ENCODE data around the gene SH3YL1. TPM values are rescaled to one million over a fixed set of nuclear protein-coding genes. Genes with fewer than 3 reads are reported as not detected.

The SH3YL1 gene
- total and polyA plus RNA-seq, 2 of the 4 experiments (the other 2 are of a cell fraction), result 18.1 to 21.2 TPM

DNA sequence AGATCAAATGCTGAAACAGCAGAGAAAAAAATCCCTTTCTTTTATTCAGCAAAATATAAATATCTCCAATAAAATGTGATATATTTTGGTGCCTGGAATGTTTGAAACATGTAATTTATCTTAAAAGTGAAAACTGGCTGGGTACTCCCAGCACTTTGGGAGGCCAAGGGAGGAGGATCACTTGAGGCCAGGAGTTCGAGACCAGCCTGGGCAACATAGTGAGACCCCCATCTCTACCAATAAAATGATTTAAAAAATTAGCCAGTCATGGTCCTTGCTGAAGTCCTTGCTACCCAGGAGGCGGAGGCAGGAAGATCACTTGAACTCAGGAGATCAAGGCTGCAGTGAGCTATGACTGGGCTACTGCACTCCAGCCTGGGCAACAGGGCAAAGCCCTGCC is 8.6 kb downstream of the SH3YL1 start:
- H3K27me3 ChIP-seq (ENCODE audit: control insufficient read depth, insufficient read depth, low read length), result no peaks in the 10 kb centered on the region
- DNase-seq (no peak), ATAC-seq (ENCODE audit: low read depth) (no peak)
- in situ Hi-C loops (cut with MboI; ENCODE audit: low sequenced_read_pairs), result no loop called here
- BruUV-seq (replicated peaks), result no TSS peak
- ChIA-PET POLR2A (ENCODE audit: unreplicated experiment) (no interaction called here), CTCF (interaction anchor here (2.2 kb wide), 1 partner anchor 9 kb away, joined by 9 read pairs; no protein-coding TSS in a partner anchor)
- TF ChIP-seq RFX5 (IDR thresholded peaks at IDR 0.05; ENCODE audit: low read depth, low read length) (no peak), POLR2A (IDR thresholded peaks at IDR 0.05; ENCODE audit: low read depth, low read length) (no peak), CTCF (conservative IDR thresholded peaks at IDR 0.05; ENCODE audit: low read depth, low read length) (no peak), MAFK (IDR thresholded peaks at IDR 0.05; ENCODE audit: low read depth, low read length) (no peak)
- H2AFZ ChIP-seq (replicated peaks; ENCODE audit: low read length, poor library complexity), result no peak overlapping the region
- H2BK15ac ChIP-seq (ENCODE audit: low read depth, low read length), result no peak overlapping the region
- H3K4me1 ChIP-seq (ENCODE audit: control insufficient read depth, insufficient read depth, low read length), result peaks cover under 1% of the 10 kb centered on the region; the same call in 1 of the 2 replicates
- no peak overlapping the region for H2BK5ac ChIP-seq (ENCODE audit: low read depth, low read length, poor library complexity, severe bottlenecking)
- no peak overlapping the region for H3K4me2 ChIP-seq (ENCODE audit: low read depth, low read length)
- dilution Hi-C loops (cut with HindIII; ENCODE audit: low sequenced_read_pairs, unreplicated experiment), result no loop called here
- intact Hi-C loops (cut with micrococcal nuclease), result no loop called here
- no peak overlapping the region for H3K23ac ChIP-seq (ENCODE audit: low read depth, low read length)
- no peak overlapping the region for H2AK5ac ChIP-seq (ENCODE audit: low read depth, low read length)
- H4K20me1 ChIP-seq (ENCODE audit: insufficient read depth, low read length), result no peaks in the 10 kb centered on the region
- no peak overlapping the region for H3K18ac ChIP-seq (ENCODE audit: low read depth, low read length)
- H3K36me3 ChIP-seq (ENCODE audit: control insufficient read depth, insufficient read depth, low read length), result peaks cover 6% of the 10 kb centered on the region
- H2BK20ac ChIP-seq (ENCODE audit: low read depth, low read length), result no peak overlapping the region
- no peak overlapping the region for H2AK9ac ChIP-seq (replicated peaks; ENCODE audit: low read depth, low read length, poor library complexity)
- no peak overlapping the region for H2BK120ac ChIP-seq (ENCODE audit: low read depth, low read length)
- no CpG with 5 or more reads among the region's 2 CpGs for WGBS, 2 experiments (ENCODE audit: extremely low coverage in 2 of 2, insufficient read length in 1 of 2)
- H3K4me3 ChIP-seq (ENCODE audit: insufficient read depth, low read depth, low read length), result no peak overlapping the region
- H3K9me3 ChIP-seq (ENCODE audit: control insufficient read depth, insufficient read depth, low read length), result no peaks in the 10 kb centered on the region
- H3K56ac ChIP-seq (ENCODE audit: extremely low read depth, insufficient read depth, low read length), result no peak overlapping the region
- no peak overlapping the region for H3K9ac ChIP-seq (ENCODE audit: low read depth, low read length)
- no peak overlapping the region for H4K91ac ChIP-seq (ENCODE audit: insufficient read depth, low read depth, low read length)
- H3K14ac ChIP-seq (replicated peaks; ENCODE audit: low read depth, low read length), result no peak overlapping the region
- H4K8ac ChIP-seq (ENCODE audit: low read depth in 2 of 2, low read length in 2 of 2), result no peak overlapping the region
- no peak overlapping the region for H4K5ac ChIP-seq (ENCODE audit: low read depth, low read length)
- peaks cover 4 to 5% of the 10 kb centered on the region in 2 experiments; a peak in 3 of 4 replicates for H3K79me1 ChIP-seq (ENCODE audit: low read depth in 1 of 2, low read length in 2 of 2)
- H3K9me1 ChIP-seq (ENCODE audit: insufficient read depth, low read length), result no peaks in the 10 kb centered on the region; the same call in 1 of the 2 replicates
- H3K4ac ChIP-seq (ENCODE audit: low read depth, low read length), result no peak overlapping the region
- no peak overlapping the region for H3K27ac ChIP-seq (ENCODE audit: insufficient read depth, low read length)

Data from IMR-90 (cell line).